GM21423 (cell line): ENCODE data around the gene ATP2A3.
A peak's percentile ranks its signal among the peaks of the same experiment; 100 is the strongest.

Experiments used
- ATAC-seq: cut with Tn5 transposase; IDR thresholded peaks from one replicate; pipeline ENCODE4 v1.9.1; 2021; ENCODE audit warnings: mild to moderate bottlenecking, moderate library complexity; ENCODE audit not compliant: unreplicated experiment

Gene ATP2A3

GRCh38 chr17:3974138-3974687 lies 10.0 kb upstream of the ATP2A3 start:
- ATAC-seq = no peak

- ATAC-seq = no peak
Observed at GRCh38 chr17:3973495-3974137, 9.4 kb upstream of the ATP2A3 start.

DNA sequence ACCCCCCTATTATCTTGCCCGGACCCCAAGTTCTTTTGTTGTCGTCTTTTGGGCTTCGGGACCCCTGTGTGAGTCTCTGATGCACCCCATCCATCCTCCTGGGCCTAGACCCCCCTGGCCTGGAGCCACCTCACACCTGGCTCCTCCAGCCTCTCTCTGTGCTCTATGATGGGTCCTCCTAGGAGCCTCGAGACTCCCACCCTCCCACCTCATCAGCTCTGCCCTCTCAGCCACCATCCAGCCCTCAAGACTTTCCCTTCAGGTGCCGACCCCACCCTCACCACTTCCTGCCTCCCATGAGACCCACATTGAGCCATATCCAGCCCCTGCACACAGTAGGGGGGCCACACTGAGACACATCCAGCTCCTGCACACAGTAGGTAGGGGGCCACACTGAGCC lies 8.7 kb upstream of the ATP2A3 start:
- ATAC-seq = no peak

GRCh38 chr17:3972281-3972731 lies 8.1 kb upstream of the ATP2A3 start:
- ATAC-seq = no peak

DNA sequence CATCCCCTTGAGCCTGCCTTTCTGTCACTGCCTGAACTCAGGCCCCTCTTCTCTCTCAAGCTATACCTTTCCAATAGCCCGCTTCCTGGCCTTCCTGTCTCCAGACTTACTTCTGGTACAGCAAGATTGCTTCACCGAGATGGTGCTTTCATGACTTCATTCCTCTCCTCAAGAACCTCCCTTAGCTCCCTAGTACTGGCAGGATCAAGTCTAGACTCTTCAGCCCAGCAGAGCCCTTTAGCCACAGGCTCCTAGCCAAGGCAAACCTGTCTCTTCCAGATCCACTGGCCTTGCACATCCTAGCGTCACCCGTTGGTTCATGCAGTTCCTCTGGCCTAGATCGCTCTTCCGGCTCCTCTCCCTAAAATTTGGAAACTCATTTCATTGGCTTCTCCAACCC lies 6.4 kb upstream of the ATP2A3 start:
- no peak for ATAC-seq

GRCh38 chr17:3969963-3970362 lies 5.7 kb upstream of the ATP2A3 start:
- ATAC-seq = no peak

GRCh38 chr17:3968886-3969524 lies 4.8 kb upstream of the ATP2A3 start:
- ATAC-seq = no peak

GRCh38 chr17:3968015-3968414 lies 3.8 kb upstream of the ATP2A3 start:
- no peak for ATAC-seq

GRCh38 chr17:3966720-3967363 lies 2.6 kb upstream of the ATP2A3 start:
- no peak for ATAC-seq

GRCh38 chr17:3965118-3965800 lies 1.0 kb upstream of the ATP2A3 start:
- ATAC-seq = peak; percentile 30

DNA sequence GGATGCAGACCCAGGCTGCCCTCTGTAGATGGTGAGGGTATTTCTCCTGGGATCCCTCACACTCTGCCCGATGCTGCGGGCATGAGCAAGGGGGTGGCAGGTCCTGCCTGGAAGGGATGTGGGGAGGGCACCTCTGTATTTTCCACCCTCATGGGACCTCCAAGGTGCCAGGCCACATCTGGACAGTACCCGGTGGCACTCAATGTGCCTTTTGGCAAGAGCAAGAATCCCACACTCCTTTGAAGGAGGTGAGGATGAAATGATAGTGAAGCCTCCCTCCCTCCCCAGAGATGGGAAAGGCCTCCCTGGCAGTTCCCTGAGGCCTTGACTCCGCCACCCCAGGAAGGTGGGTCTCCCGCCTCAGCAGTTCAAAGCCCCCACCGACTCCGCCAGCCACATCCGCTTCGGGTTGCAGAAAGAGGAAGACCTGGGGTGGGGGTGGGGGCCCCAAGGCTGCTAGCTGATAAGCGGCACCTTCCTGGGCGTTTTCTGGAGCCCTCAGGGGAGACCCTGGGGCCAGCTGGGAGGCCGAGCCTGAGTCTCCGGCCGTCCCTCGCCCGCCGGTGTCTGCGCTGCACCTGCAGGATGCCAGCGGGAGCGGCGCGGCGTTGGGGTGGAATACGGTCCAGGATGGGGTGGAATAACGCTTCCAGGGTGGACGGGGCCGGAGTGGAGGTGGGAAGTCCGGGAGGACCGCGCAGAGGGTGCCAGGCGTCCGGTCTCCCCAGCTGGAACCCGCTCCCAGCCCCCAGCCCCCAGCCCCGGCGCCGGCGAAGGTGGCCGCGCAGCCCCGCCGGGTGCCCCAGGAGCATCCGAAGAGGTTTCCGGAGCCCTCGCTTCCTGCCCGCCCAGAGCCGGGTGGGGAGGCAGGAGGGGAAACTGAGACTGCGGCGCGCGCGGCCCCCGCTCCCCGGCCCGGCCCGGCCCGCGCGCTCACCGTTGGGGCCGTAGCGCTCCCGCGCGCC lies 718 bp downstream of the ATP2A3 start:
- ATAC-seq = peak; percentile 5

DNA sequence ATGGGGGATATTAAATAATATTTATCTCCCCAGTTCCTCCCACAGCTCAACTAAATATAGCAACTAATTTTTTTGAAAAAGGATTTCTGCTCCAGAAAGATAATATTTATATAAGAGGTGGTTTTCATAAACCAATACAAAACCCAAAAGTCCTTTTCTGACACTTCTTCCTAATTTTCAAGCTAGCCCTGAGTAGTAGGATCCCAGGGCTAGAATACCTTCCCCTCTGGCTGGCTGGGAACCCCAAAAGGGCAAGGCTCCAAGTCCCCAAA lies 1.3 kb downstream of the ATP2A3 start:
- ATAC-seq = no peak

DNA sequence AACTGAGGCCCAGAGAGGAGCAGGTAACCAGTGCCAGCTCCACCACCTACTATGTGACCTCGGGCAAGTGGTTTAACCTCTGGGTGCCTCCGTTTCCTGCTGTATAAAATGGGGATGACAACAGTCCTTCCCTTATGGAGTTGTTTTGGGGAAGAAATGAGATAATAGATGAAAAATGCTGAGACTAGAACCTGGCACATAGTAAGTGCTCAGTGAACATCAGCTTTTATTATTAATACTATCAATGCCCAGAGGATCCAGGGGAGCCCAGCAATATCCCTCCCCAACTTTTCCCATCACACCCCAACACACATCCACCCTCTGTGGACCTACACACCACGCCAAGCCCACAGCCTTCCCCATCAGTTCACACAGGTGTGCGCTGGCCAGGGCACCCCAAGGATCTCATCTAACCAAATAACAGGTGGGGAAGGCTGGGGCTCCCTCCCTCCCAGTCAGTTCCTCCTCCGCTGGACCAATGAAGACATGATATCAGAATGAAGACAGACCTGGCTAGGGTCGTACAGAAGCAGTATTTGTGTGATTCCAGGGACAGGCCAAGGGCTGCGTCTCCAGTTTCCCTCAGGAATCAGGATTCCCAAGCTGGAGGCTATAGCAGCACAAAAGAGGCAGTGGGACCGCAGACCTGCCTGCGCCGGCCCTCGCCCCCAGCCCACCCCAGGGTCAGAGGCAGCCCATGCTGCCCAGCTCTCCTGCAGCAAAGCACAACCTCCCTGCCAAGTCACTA lies 1.8 kb downstream of the ATP2A3 start:
- no peak for ATAC-seq

DNA sequence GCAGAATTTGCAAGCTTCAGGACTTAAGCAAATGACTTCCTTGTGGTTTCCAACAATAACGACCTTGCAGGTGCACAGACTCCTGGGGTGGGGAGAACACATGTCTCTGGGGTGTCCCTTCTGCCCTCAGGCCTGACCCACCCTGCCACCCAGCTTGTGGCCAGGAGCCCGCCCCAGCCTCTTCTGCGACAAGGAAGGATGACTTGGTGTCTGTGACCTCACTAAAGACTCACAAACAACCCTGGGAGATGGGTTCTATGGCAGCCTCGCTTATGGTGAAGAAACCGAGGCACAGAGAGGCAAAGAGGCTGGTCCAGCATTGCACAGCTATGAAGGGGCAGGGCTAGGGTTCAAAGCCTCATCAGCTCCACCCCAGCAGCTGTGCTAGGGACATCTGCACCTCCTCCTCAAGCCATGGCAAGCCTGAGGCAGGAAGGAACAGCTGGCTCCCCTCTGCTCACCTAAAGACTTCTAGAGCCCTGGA lies 2.6 kb downstream of the ATP2A3 start:
- no peak for ATAC-seq

DNA sequence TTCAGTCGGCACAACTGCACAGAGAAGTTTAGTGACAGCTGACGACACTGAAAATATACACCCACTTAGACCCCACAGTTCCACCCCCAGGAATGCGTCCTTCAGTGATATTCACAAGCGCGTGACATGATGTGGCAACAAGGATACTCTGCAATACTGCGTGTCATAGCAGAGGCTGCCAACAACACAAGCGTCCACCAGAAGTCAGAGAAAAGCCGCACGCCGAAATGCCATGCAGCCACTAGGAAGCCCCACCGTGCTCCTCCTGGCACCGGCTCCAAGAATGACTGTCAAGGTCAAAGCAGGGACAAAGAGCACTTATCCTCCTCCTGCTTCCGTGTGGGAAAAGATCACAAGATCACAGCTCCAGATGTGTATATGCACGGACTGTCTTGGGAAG lies 3.5 kb downstream of the ATP2A3 start:
- no peak for ATAC-seq

- ATAC-seq = no peak
Observed at GRCh38 chr17:3959921-3960601, 4.2 kb downstream of the ATP2A3 start.

DNA sequence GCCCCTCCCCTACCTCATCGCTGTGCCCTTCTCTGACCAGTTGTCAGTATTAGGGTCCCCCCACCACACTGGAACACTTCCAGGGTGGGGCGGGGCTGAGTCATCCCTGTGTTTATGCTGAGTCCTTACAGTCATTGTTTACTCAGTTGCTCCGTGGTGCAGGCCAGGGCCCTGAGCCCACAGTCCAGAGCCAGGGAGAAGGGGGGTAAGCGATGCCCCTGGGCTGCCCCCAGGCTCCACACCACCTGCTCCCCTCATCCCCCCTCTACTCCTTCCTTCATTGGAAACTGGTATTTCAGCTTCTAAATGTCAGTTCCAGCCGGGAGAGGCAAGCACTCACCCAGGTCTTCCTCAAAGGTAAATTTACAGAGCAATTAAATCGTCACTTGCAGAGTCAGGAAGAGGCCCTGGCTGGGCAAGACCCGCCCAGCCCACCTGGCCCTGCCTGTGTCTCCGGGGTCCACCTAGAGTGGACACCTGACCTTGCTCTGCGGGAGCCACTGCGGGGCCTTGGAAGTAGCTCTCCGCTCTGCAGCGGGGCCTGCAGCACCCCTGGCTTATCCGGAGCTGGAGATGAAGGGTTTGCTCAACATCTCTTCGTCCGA lies 4.8 kb downstream of the ATP2A3 start:
- no peak for ATAC-seq

DNA sequence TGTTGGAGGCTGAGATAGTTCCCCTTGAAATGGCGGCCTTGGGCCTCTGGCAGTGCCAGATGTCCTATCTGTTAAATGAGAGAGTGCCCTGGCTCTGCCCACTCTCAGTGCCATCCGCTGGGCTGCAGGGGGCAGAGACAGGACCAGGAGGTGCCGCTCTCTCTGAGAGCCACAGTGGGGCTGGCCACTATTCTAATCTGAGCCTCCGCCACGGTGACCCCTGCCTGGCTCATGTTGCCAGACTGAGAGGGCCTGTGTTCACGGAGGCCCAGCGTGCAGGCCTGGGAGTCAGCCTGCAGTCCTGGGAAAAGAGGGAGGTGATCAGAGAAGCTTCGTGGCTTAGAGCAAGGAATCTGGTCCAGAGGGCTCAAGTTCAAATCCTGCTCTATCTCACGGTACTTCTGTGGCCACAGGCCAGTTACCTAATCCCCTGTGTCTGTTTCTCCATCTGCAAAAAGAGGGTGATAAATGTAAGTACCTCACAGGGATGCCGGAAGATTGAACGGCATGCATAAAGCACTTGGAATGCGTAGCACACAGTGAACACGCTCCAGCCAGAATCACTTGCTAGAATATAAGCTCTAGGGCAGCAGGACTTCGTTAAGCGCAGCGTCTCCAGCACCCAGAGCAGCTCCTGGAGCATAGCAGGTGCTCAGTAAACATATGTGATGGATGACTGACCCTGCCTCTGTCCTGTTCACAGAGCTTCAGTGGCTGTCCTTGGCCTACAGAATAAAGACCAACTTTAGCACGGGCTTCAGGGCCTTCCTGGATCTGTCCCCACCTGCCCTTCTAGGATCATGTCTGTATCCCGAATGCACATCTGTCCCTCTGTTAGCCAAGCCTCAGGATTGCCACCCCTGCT lies 6.3 kb downstream of the ATP2A3 start:
- no peak for ATAC-seq
